HG02840 (cell line): Measurements from ENCODE around the gene NUSAP1.
"Not testable (repeated sequence)": the region's sequence is repeated elsewhere in the genome, so short reads cannot be mapped to it uniquely, and the experiment has no call there.

ENCODE experiments used
- ATAC-seq: cut with Tn5 transposase; IDR thresholded peaks from one replicate; pipeline ENCODE4 v1.9.1; 2021; ENCODE audit warnings: mild to moderate bottlenecking, moderate library complexity, moderate number of reproducible peaks; ENCODE audit not compliant: unreplicated experiment, low FRiP score

The NUSAP1 gene

GRCh38 chr15:41407341-41407740, 74.7 kb downstream of the NUSAP1 start:
- ATAC-seq = no peak

- ATAC-seq = no peak
Observed at GRCh38 chr15:41408234-41408641, 75.6 kb downstream of the NUSAP1 start.

GRCh38 chr15:41411031-41411430, 78.3 kb downstream of the NUSAP1 start:
- no peak for ATAC-seq

- no peak for ATAC-seq
Observed at GRCh38 chr15:41411441-41411840, 78.8 kb downstream of the NUSAP1 start.

GRCh38 chr15:41416128-41416741, 83.6 kb downstream of the NUSAP1 start:
- no peak for ATAC-seq

- ATAC-seq = peak; percentile 83
Observed at GRCh38 chr15:41416742-41417417, 84.2 kb downstream of the NUSAP1 start, which contains the start of gene RTF1. RTF1 (plus strand) TSS chr15:41417095; CDS start chr15:41417116, 21 bp downstream.

- ATAC-seq = peak; percentile 47
Observed at GRCh38 chr15:41417418-41418195, 84.9 kb downstream of the NUSAP1 start.

GRCh38 chr15:41423979-41424659, 91.4 kb downstream of the NUSAP1 start:
- no peak for ATAC-seq

GRCh38 chr15:41424809-41425208, 92.1 kb downstream of the NUSAP1 start:
- no peak for ATAC-seq

GRCh38 chr15:41425907-41426306, 93.2 kb downstream of the NUSAP1 start:
- ATAC-seq = not testable (repeated sequence)

GRCh38 chr15:41429003-41429890, 96.6 kb downstream of the NUSAP1 start:
- no peak for ATAC-seq
